ENCODE results near the gene HS1BP3. TPM values are rescaled to one million over a fixed set of nuclear protein-coding genes. Genes with fewer than 3 reads are reported as not detected.
A peak's percentile ranks its signal among the peaks of the same experiment; 100 is the strongest.

HS1BP3 gene
- total RNA-seq (7.2 TPM), polyA plus RNA-seq (17.4 TPM)
- long read RNA-seq, donor 1: 0 reads
- long read RNA-seq, donor 2, full-length matches to known transcripts: 6 of 6 reads
- long read RNA-seq, donor 2, partial matches to known transcripts: 0 of 6 reads
- long read RNA-seq, donor 2, other reads (novel, unspliced or antisense): 0 of 6 reads
- long read RNA-seq, donor 3, partial matches to known transcripts: 0 of 2 reads
- long read RNA-seq, donor 3, other reads (novel, unspliced or antisense): 0 of 2 reads
- long read RNA-seq, donor 4, partial matches to known transcripts: 0 of 2 reads
- long read RNA-seq, donor 4, other reads (novel, unspliced or antisense): 0 of 2 reads
- long read RNA-seq, donor 5, transcript HS1BP3-201 (7 exons, 2,370 nt): major isoform, 6 of 7 reads
- long read RNA-seq, donor 5, partial matches to known transcripts: 0 of 7 reads
- long read RNA-seq, donor 5, other reads (novel, unspliced or antisense): 0 of 7 reads
- long read RNA-seq, donor 6, partial matches to known transcripts: 0 of 2 reads
- long read RNA-seq, donor 6, other reads (novel, unspliced or antisense): 0 of 2 reads
- long read RNA-seq, donor 7, full-length matches to known transcripts: 2 of 2 reads
- long read RNA-seq, donor 7, partial matches to known transcripts: 0 of 2 reads
- long read RNA-seq, donor 7, other reads (novel, unspliced or antisense): 0 of 2 reads
- long read RNA-seq, donor 8, partial matches to known transcripts: 0 of 2 reads
- long read RNA-seq, donor 8, other reads (novel, unspliced or antisense): 0 of 2 reads
- long read RNA-seq, donor 9, full-length matches to known transcripts: 3 of 3 reads
- long read RNA-seq, donor 9, partial matches to known transcripts: 0 of 3 reads
- long read RNA-seq, donor 9, other reads (novel, unspliced or antisense): 0 of 3 reads
- long read RNA-seq, donor 10, transcript HS1BP3-201 (7 exons, 2,370 nt): major isoform, 5 of 5 reads
- long read RNA-seq, donor 10, partial matches to known transcripts: 0 of 5 reads
- long read RNA-seq, donor 10, other reads (novel, unspliced or antisense): 0 of 5 reads

DNA sequence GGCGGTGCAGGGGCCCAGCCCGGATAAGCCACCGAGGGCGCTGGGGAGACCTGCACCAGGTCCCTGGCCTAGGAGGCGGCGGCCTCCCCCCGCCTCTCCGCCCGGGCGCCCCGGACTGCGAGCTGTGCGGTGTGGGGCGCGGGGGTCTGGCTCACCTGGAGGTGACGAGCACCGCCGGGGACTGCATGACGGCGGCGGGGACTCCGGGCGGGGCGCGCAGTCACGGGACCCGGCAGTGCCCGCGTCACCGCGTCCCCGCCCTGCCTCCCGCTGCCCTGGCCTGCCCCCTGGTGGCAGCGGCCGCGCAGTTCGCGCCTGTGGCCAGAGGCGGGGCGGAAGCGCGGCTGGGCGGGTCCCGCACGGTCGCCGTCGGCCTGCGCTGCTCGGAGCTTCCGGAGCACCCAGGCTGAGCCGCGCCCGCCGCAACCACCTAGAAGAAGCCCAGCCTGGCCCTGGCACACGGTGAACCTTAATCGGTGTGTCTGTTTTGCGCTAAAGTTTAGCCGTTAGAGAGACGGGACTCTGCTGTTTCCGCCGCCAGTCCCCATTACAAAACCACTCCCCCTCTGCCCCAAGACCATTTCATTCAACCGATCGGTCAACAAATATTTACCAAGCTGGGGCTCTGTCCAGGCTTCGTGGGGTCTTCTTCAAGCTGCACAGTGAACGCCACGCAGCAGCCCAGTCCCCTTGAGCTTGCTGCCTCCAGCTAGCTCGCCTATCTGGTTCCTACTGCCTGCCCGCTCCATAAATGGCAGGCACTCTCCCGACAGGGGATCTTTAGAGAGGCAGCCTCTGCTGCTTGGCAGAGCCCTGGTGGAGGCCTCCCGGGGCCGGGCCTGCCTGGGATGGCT lies at the start of gene HS1BP3:
Gene HS1BP3, minus strand, starts transcription at position 222 of the 854 bp plus-strand sequence. Its CDS starts 35 bp downstream, at position 187.
- peaks cover 9 to 16% of the 10 kb centered on the region in 2 donors for H3K4me1 ChIP-seq (ENCODE audit: control insufficient read depth in 2 of 2, insufficient read depth in 2 of 2, low read length in 2 of 2)
- DNase-seq (ENCODE audit: low read depth in 6 of 9, low spot score in 9 of 9): peak; percentile 55 to 94 (median 81)
- H3K27ac ChIP-seq (ENCODE audit: low read depth in 1 of 2, low read length in 1 of 2): peak within 1 kb of the TSS; percentile 59 to 85
- H3K4me3 ChIP-seq (ENCODE audit: low read length in 2 of 2): peak within 1 kb of the TSS; percentile 62 to 69
- WGBS: 2% methylated on average over 72 of the region's 72 CpGs
- no peaks in the 10 kb centered on the region for H3K9me3 ChIP-seq (ENCODE audit: control insufficient read depth in 2 of 2, insufficient read depth in 1 of 2, low read length in 1 of 2)
- H3K27me3 ChIP-seq (ENCODE audit: control insufficient read depth in 2 of 2, insufficient read depth in 1 of 2, low read length in 1 of 2): peaks cover 0 to 14% of the 10 kb centered on the region in 2 donors
- no peaks in the 10 kb centered on the region for H3K36me3 ChIP-seq (ENCODE audit: control insufficient read depth in 2 of 2, insufficient read depth in 2 of 2, low read length in 1 of 2)

DNA sequence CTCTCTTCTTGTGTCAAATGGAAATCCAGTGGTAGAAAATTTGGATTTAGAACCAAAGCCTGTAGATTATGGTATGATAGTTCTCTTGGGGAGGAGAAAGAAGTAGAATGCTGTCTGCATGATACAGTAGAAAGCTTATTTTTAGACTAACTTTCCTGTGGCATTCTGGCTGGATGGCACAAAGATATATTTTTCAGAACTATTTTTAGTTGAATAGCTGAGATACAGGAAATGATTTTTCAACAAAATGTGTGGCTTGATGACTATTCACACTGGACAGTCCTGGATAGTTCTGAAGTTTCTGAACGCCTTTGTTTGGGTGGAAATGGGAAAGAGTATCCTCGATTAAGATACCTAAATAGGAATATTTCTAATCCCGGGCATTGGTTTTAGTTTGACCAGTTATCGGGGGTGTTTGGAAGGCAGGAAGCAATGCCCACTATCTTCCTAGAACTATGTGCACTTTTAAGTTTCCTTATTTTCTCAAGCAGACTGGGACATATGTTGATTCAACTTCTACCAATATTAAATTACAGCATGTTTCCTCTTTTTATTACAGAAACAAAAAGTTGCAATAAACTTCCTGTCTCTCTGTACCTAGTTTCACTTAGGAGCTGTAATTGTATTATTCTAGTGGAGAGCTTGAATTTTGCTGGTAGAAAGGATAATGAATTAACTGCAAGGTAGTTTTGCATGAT lies 48.2 kb upstream of the HS1BP3 start:
- Histone ChIP-seq H3K9me3 (ENCODE audit: control insufficient read depth in 2 of 2, insufficient read depth in 1 of 2, low read length in 1 of 2) (no peaks in the 10 kb centered on the region), H3K27me3 (ENCODE audit: control insufficient read depth in 2 of 2, insufficient read depth in 1 of 2, low read length in 1 of 2) (no peaks in the 10 kb centered on the region), H3K4me1 (ENCODE audit: control insufficient read depth in 2 of 2, insufficient read depth in 2 of 2, low read length in 2 of 2) (no peaks in the 10 kb centered on the region), H3K36me3 (ENCODE audit: control insufficient read depth in 2 of 2, insufficient read depth in 2 of 2, low read length in 1 of 2) (peaks cover 0 to 14% of the 10 kb centered on the region in 2 donors), H3K4me3 (ENCODE audit: low read length in 2 of 2) (no peak overlapping the region), H3K27ac (ENCODE audit: low read depth in 1 of 2, low read length in 1 of 2) (no peak overlapping the region)
- WGBS: 18% methylated on average over 4 of the region's 4 CpGs
- no peak for DNase-seq (ENCODE audit: low read depth in 6 of 9, low spot score in 9 of 9)

- no peaks in the 10 kb centered on the region for H3K27me3 ChIP-seq (ENCODE audit: control insufficient read depth in 2 of 2, insufficient read depth in 1 of 2, low read length in 1 of 2)
- WGBS: 98% methylated on average over 2 of the region's 2 CpGs
- no peak overlapping the region for H3K4me3 ChIP-seq (ENCODE audit: low read length in 2 of 2)
- no peak for DNase-seq (ENCODE audit: low read depth in 6 of 9, low spot score in 9 of 9)
- H3K36me3 ChIP-seq (ENCODE audit: control insufficient read depth in 2 of 2, insufficient read depth in 2 of 2, low read length in 1 of 2): peaks cover 7 to 18% of the 10 kb centered on the region in 2 donors
- no peaks in the 10 kb centered on the region for H3K9me3 ChIP-seq (ENCODE audit: control insufficient read depth in 2 of 2, insufficient read depth in 1 of 2, low read length in 1 of 2)
- H3K27ac ChIP-seq (ENCODE audit: low read depth in 1 of 2, low read length in 1 of 2): no peak overlapping the region
- H3K4me1 ChIP-seq (ENCODE audit: control insufficient read depth in 2 of 2, insufficient read depth in 2 of 2, low read length in 2 of 2): no peaks in the 10 kb centered on the region
These were observed 46.5 kb upstream of the HS1BP3 start for GRCh38 chr2:20697322-20697934.

- WGBS: 91% methylated on average over 2 of the region's 2 CpGs
- Histone ChIP-seq H3K27ac (ENCODE audit: low read depth in 1 of 2, low read length in 1 of 2) (no peak overlapping the region), H3K4me3 (ENCODE audit: low read length in 2 of 2) (no peak overlapping the region), H3K36me3 (ENCODE audit: control insufficient read depth in 2 of 2, insufficient read depth in 2 of 2, low read length in 1 of 2) (peaks cover 7 to 18% of the 10 kb centered on the region in 2 donors), H3K4me1 (ENCODE audit: control insufficient read depth in 2 of 2, insufficient read depth in 2 of 2, low read length in 2 of 2) (no peaks in the 10 kb centered on the region), H3K9me3 (ENCODE audit: control insufficient read depth in 2 of 2, insufficient read depth in 1 of 2, low read length in 1 of 2) (no peaks in the 10 kb centered on the region), H3K27me3 (ENCODE audit: control insufficient read depth in 2 of 2, insufficient read depth in 1 of 2, low read length in 1 of 2) (no peaks in the 10 kb centered on the region)
- DNase-seq (ENCODE audit: low read depth in 6 of 9, low spot score in 9 of 9): no peak
These were observed 45.5 kb upstream of the HS1BP3 start for GRCh38 chr2:20696366-20696765.

GRCh38 chr2:20693317-20693716 lies 42.4 kb upstream of the HS1BP3 start:
- no peaks in the 10 kb centered on the region for H3K9me3 ChIP-seq (ENCODE audit: control insufficient read depth in 2 of 2, insufficient read depth in 1 of 2, low read length in 1 of 2)
- no peak for DNase-seq (ENCODE audit: low read depth in 6 of 9, low spot score in 9 of 9)
- no peaks in the 10 kb centered on the region for H3K27me3 ChIP-seq (ENCODE audit: control insufficient read depth in 2 of 2, insufficient read depth in 1 of 2, low read length in 1 of 2)
- 82% methylated on average over 3 of the region's 3 CpGs for WGBS
- H3K4me3 ChIP-seq (ENCODE audit: low read length in 2 of 2): no peak overlapping the region
- H3K36me3 ChIP-seq (ENCODE audit: control insufficient read depth in 2 of 2, insufficient read depth in 2 of 2, low read length in 1 of 2): peaks cover 10 to 18% of the 10 kb centered on the region in 2 donors
- no peaks in the 10 kb centered on the region for H3K4me1 ChIP-seq (ENCODE audit: control insufficient read depth in 2 of 2, insufficient read depth in 2 of 2, low read length in 2 of 2)
- no peak overlapping the region for H3K27ac ChIP-seq (ENCODE audit: low read depth in 1 of 2, low read length in 1 of 2)

DNA sequence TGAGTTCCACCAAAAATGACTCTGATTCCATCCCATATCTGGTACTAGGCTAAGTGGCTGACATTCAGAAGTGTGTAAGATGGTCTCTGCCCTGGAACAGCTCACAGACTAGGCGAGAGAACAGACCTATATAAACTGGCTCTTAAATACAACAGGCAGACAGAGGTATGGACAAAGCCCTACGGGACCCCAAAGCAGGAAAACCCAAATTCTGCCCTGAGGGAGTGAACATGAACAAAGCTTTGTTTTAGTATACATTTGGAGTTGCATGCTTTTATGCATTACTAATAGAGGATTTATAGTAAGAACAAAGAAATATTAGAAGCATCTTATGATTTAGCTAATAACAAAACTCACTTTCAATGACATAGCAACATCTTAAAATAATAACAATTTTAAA lies 41.2 kb upstream of the HS1BP3 start:
- Histone ChIP-seq H3K27ac (ENCODE audit: low read depth in 1 of 2, low read length in 1 of 2) (no peak overlapping the region), H3K4me1 (ENCODE audit: control insufficient read depth in 2 of 2, insufficient read depth in 2 of 2, low read length in 2 of 2) (no peaks in the 10 kb centered on the region), H3K9me3 (ENCODE audit: control insufficient read depth in 2 of 2, insufficient read depth in 1 of 2, low read length in 1 of 2) (no peaks in the 10 kb centered on the region), H3K4me3 (ENCODE audit: low read length in 2 of 2) (no peak overlapping the region), H3K27me3 (ENCODE audit: control insufficient read depth in 2 of 2, insufficient read depth in 1 of 2, low read length in 1 of 2) (no peaks in the 10 kb centered on the region), H3K36me3 (ENCODE audit: control insufficient read depth in 2 of 2, insufficient read depth in 2 of 2, low read length in 1 of 2) (peaks cover 15% of the 10 kb centered on the region in 2 donors)
- DNase-seq (ENCODE audit: low read depth in 6 of 9, low spot score in 9 of 9): no peak
- WGBS: 95% methylated on average over 2 of the region's 2 CpGs

GRCh38 chr2:20691076-20691734 lies 40.3 kb upstream of the HS1BP3 start:
- Histone ChIP-seq H3K4me1 (ENCODE audit: control insufficient read depth in 2 of 2, insufficient read depth in 2 of 2, low read length in 2 of 2) (no peaks in the 10 kb centered on the region), H3K36me3 (ENCODE audit: control insufficient read depth in 2 of 2, insufficient read depth in 2 of 2, low read length in 1 of 2) (peaks cover 10 to 21% of the 10 kb centered on the region in 2 donors), H3K27ac (ENCODE audit: low read depth in 1 of 2, low read length in 1 of 2) (no peak overlapping the region), H3K4me3 (ENCODE audit: low read length in 2 of 2) (no peak overlapping the region), H3K9me3 (ENCODE audit: control insufficient read depth in 2 of 2, insufficient read depth in 1 of 2, low read length in 1 of 2) (no peaks in the 10 kb centered on the region), H3K27me3 (ENCODE audit: control insufficient read depth in 2 of 2, insufficient read depth in 1 of 2, low read length in 1 of 2) (no peaks in the 10 kb centered on the region)
- DNase-seq (ENCODE audit: low read depth in 6 of 9, low spot score in 9 of 9): no peak
- 97% methylated on average over 6 of the region's 6 CpGs for WGBS
